Tibial nerve (tissue), 4 donors: ENCODE measurements around the gene ADAR. TPM values are rescaled to one million over a fixed set of nuclear protein-coding genes. Genes with fewer than 3 reads are reported as not detected.

ENCODE experiments used
- DNase-seq, 2 donors: peaks; one replicate each; pipeline ENCODE4 v3.0.0-alpha.2; 2019; ENCODE audit warnings: low spot score in 2 of 2
- H3K27ac ChIP-seq, 4 donors: fragments of 200-600 bp; sonication (generic) in 3 of 4; one replicate each; pipeline ENCODE4 v1.5.1; 2017 to 2019; ENCODE audit warnings: mild to moderate bottlenecking in 1 of 4
- H3K27me3 ChIP-seq, 2 donors: fragments of 200-600 bp; sonication (generic) in 1 of 2; one replicate each; pipeline versions ENCODE4 v1.5.1 to v1.6.0; 2017 to 2019
- H3K36me3 ChIP-seq, 3 donors: fragments of 200-600 bp; sonication (generic); one replicate each; pipeline ENCODE4 v1.5.1; 2018 to 2019
- H3K4me1 ChIP-seq, 4 donors: fragments of 200-600 bp; sonication (generic) in 3 of 4; one replicate each; pipeline ENCODE4 v1.5.1; 2017 to 2019
- H3K4me3 ChIP-seq, 4 donors: fragments of 200-600 bp; sonication (generic) in 3 of 4; one replicate each; pipeline ENCODE4 v1.5.1; 2017 to 2019; ENCODE audit warnings: mild to moderate bottlenecking in 1 of 4, moderate library complexity in 1 of 4
- H3K9me3 ChIP-seq, 4 donors: fragments of 200-600 bp; sonication (generic) in 3 of 4; one replicate each; pipeline ENCODE4 v1.5.1; 2017 to 2019
- CTCF ChIP-seq, 5 experiments: fragments of 200-600 bp in 3 of 5; fragments of 450-650 bp in 2 of 5; sonication (generic) in 3 of 5; IDR thresholded peaks; one replicate each; pipeline ENCODE4 v1.5.1; 2016 to 2019; ENCODE audit warnings: antibody characterized with exemption in 5 of 5, mild to moderate bottlenecking in 3 of 5, moderate library complexity in 2 of 5
- EP300 ChIP-seq, 2 donors: sonication (generic); formaldehyde crosslinking; IDR thresholded peaks; one replicate each; pipeline ENCODE4 v1.6.1; 2017; ENCODE audit warnings: antibody characterized with exemption in 2 of 2, mild to moderate bottlenecking in 1 of 2
- POLR2A ChIP-seq, 2 donors: fragments of 450-650 bp; IDR thresholded peaks; one replicate each; pipeline ENCODE4 v1.6.1; 2017; ENCODE audit warnings: antibody characterized with exemption in 2 of 2, mild to moderate bottlenecking in 2 of 2, moderate library complexity in 2 of 2
- WGBS, 2 donors: methylation state at CpG; one replicate each; pipeline ENCODE4 v1.1.5; 2018; 5-methylcytosine and 5-hydroxymethylcytosine counted together
- total RNA-seq, 4 donors: library from RNA; depleted of rRNA; stranded (reverse); fragments of >200 nt; gene quantifications; one replicate each; pipeline ENCODE4 v1.1.0, GENCODE V29; 2016

The ADAR gene
- total RNA-seq, 4 donors from 2014 or later: 105 to 120 (median 107) TPM

GRCh38 chr1:154622503-154623039 is 14.6 kb upstream of the ADAR start:
- no peak overlapping the region for H3K4me3 ChIP-seq
- no peak for TF ChIP-seq POLR2A (IDR thresholded peaks at IDR 0.05)
- TF ChIP-seq CTCF (IDR thresholded peaks at IDR 0.05): no peak
- TF ChIP-seq EP300 (IDR thresholded peaks at IDR 0.05): no peak
- H3K27me3 ChIP-seq: no peaks in the 10 kb centered on the region
- H3K27ac ChIP-seq: no peak overlapping the region
- no peaks in the 10 kb centered on the region for H3K36me3 ChIP-seq
- H3K4me1 ChIP-seq: peaks cover 0 to 23% (median 7%) of the 10 kb centered on the region in 4 donors
- H3K9me3 ChIP-seq: no peaks in the 10 kb centered on the region
- no peak for DNase-seq

- Histone ChIP-seq H3K27ac (no peak overlapping the region), H3K27me3 (no peaks in the 10 kb centered on the region), H3K4me3 (no peak overlapping the region), H3K9me3 (no peaks in the 10 kb centered on the region), H3K36me3 (no peaks in the 10 kb centered on the region), H3K4me1 (peaks cover 0 to 20% (median 6%) of the 10 kb centered on the region in 4 donors)
- 92 to 95% methylated on average over 5 of the region's 5 CpGs for WGBS, 2 donors
- TF ChIP-seq CTCF (IDR thresholded peaks at IDR 0.05): no peak
- no peak for TF ChIP-seq EP300 (IDR thresholded peaks at IDR 0.05)
- no peak for TF ChIP-seq POLR2A (IDR thresholded peaks at IDR 0.05)
- no peak for DNase-seq
Measured at GRCh38 chr1:154621875-154622274, 13.9 kb upstream of the ADAR start.

GRCh38 chr1:154620751-154621150 is 12.8 kb upstream of the ADAR start:
- TF ChIP-seq POLR2A (IDR thresholded peaks at IDR 0.05): no peak
- no peak for TF ChIP-seq EP300 (IDR thresholded peaks at IDR 0.05)
- no peak for DNase-seq
- H3K27me3 ChIP-seq: no peaks in the 10 kb centered on the region
- no peaks in the 10 kb centered on the region for H3K36me3 ChIP-seq
- no peak overlapping the region for H3K4me3 ChIP-seq
- no peak overlapping the region for H3K27ac ChIP-seq
- peaks cover 0 to 9% (median 0%) of the 10 kb centered on the region in 4 donors for H3K4me1 ChIP-seq
- H3K9me3 ChIP-seq: no peaks in the 10 kb centered on the region
- 72 to 74% methylated on average over 3 of the region's 3 CpGs for WGBS, 2 donors

GRCh38 chr1:154619181-154619948 is 11.4 kb upstream of the ADAR start:
- 85% methylated on average over 5 of the region's 5 CpGs for WGBS, 2 donors
- no peaks in the 10 kb centered on the region for H3K9me3 ChIP-seq

GRCh38 chr1:154616659-154617345 is 8.8 kb upstream of the ADAR start:
- no peaks in the 10 kb centered on the region for H3K36me3 ChIP-seq
- 81 to 87% methylated on average over 5 of the region's 5 CpGs for WGBS, 2 donors
- H3K4me3 ChIP-seq: no peak overlapping the region
- DNase-seq: no peak
- H3K9me3 ChIP-seq: no peaks in the 10 kb centered on the region
- H3K27ac ChIP-seq: no peak overlapping the region
- TF ChIP-seq CTCF (IDR thresholded peaks at IDR 0.05) (no peak), POLR2A (IDR thresholded peaks at IDR 0.05) (no peak), EP300 (IDR thresholded peaks at IDR 0.05) (no peak)
- no peaks in the 10 kb centered on the region for H3K27me3 ChIP-seq
- H3K4me1 ChIP-seq: peaks cover 0 to 2% (median 0%) of the 10 kb centered on the region in 4 donors

More at GRCh38 chr1:154619181-154619948, 11.4 kb upstream of the ADAR start:
- no peak overlapping the region for H3K27ac ChIP-seq
- no peak for TF ChIP-seq CTCF (IDR thresholded peaks at IDR 0.05)
- no peak for TF ChIP-seq EP300 (IDR thresholded peaks at IDR 0.05)
- no peak for TF ChIP-seq POLR2A (IDR thresholded peaks at IDR 0.05)
- no peaks in the 10 kb centered on the region for H3K36me3 ChIP-seq
- DNase-seq: no peak
- H3K4me1 ChIP-seq: no peaks in the 10 kb centered on the region
- H3K4me3 ChIP-seq: no peak overlapping the region
- H3K27me3 ChIP-seq: no peaks in the 10 kb centered on the region
